DND-41 (cell line): ENCODE measurements around the gene CALHM6.

Experiments used
- CTCF ChIP-seq: IDR thresholded peaks from 2 replicates; pipeline ENCODE4 v1.5.1; 2012; ENCODE audit warnings: borderline replicate concordance, low read length, moderate library complexity, mild to moderate bottlenecking; ENCODE audit not compliant: poor library complexity, severe bottlenecking; ENCODE audit errors: extremely low read depth
- EZH2 ChIP-seq: IDR thresholded peaks from 3 replicates; pipeline ENCODE4 v1.6.1; 2012; ENCODE audit warnings: borderline replicate concordance, low read depth, mild to moderate bottlenecking, moderate library complexity, low read length, inconsistent platforms; ENCODE audit not compliant: severe bottlenecking

DNA sequence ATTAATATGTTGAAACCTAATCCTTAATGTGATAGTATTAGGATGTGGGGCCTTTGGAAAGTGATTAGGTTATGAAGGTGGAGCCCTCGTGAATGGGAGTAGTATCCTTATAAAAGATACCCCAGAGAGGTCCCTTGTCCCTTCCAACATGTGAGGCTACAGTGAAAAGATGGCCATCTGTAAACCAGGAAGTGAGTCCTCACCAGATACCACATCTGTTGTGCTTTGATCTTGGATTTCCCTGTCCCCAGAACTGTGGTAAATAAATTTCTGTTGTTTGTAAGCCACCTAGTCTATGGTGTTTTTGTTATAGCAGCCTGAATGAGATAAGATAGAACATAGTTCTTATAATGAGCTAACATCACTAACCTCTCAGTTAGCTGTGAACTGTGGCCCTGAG is 16.6 kb upstream of the CALHM6 start:
- no peak for TF ChIP-seq EZH2
- no peak for TF ChIP-seq CTCF
